ENCODE results near the gene VPS45. TPM values are rescaled to one million over a fixed set of nuclear protein-coding genes. Genes with fewer than 3 reads are reported as not detected.
"Not testable (repeated sequence)": the region's sequence is repeated elsewhere in the genome, so short reads cannot be mapped to it uniquely, and the experiment has no call there.

Gene VPS45
- total RNA-seq, 1 donor from 2014 or later: 11.3 TPM

DNA sequence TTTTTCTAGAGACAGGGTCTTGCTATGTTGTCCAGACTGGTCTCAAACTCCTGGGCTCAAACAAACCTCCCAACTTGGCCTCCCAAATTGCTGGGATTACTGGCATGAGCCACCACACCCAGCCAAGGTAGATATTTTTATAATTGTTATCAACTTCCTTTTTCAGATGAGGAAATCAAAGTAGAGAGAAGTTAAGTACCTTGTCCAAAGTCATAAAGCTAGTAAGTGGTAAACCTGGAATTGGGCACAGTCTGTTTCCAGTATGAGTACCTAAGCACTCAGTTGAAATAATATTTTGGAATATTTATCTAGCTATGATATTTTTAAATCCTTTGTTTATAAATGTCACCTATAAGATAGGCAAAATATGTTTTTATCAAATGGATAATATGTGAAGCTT, 59.9 kb downstream of the VPS45 start:
- TF ChIP-seq, protein P1, sequence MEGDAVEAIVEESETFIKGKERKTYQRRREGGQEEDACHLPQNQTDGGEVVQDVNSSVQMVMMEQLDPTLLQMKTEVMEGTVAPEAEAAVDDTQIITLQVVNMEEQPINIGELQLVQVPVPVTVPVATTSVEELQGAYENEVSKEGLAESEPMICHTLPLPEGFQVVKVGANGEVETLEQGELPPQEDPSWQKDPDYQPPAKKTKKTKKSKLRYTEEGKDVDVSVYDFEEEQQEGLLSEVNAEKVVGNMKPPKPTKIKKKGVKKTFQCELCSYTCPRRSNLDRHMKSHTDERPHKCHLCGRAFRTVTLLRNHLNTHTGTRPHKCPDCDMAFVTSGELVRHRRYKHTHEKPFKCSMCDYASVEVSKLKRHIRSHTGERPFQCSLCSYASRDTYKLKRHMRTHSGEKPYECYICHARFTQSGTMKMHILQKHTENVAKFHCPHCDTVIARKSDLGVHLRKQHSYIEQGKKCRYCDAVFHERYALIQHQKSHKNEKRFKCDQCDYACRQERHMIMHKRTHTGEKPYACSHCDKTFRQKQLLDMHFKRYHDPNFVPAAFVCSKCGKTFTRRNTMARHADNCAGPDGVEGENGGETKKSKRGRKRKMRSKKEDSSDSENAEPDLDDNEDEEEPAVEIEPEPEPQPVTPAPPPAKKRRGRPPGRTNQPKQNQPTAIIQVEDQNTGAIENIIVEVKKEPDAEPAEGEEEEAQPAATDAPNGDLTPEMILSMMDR (IDR thresholded peaks at IDR 0.05): no peak
- Histone ChIP-seq H3K27me3 (no peaks in the 10 kb centered on the region), H3K36me3 (no peaks in the 10 kb centered on the region), H3K27ac (no peak overlapping the region), H3K4me1 (no peaks in the 10 kb centered on the region), H3K9me3 (no peaks in the 10 kb centered on the region), H3K4me3 (no peak overlapping the region)
- intact Hi-C loops (cut with DNase I): no loop called here
- no peak for DNase-seq (ENCODE audit: low spot score in 2 of 2)

DNA sequence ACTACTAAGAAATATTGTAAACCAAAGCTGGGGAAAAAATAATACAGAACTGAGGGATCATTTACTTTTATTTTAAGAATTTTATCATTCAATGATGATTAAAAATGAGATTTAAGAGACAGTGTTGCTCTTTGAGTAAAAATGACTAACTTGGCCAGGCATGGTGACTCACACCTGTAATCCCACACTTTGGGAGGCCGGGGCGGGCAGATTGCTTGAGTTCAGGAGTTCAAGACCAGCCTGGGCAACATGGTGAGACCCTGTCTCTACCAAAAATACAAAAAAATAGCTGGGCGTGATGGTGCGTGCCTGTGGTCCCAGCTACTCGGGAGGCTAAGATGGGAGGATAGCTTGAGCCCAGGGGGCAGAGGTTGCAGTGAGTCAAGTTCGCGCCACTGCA, 60.3 kb downstream of the VPS45 start:
- TF ChIP-seq, protein P1 (IDR thresholded peaks at IDR 0.05): no peak
- intact Hi-C loops (cut with DNase I): no loop called here
- H3K27ac ChIP-seq: no peak overlapping the region
- no peak overlapping the region for H3K4me3 ChIP-seq
- no peaks in the 10 kb centered on the region for H3K9me3 ChIP-seq
- no peaks in the 10 kb centered on the region for H3K36me3 ChIP-seq
- H3K27me3 ChIP-seq: no peaks in the 10 kb centered on the region
- no peak for DNase-seq (ENCODE audit: low spot score in 2 of 2)
- no peaks in the 10 kb centered on the region for H3K4me1 ChIP-seq

DNA sequence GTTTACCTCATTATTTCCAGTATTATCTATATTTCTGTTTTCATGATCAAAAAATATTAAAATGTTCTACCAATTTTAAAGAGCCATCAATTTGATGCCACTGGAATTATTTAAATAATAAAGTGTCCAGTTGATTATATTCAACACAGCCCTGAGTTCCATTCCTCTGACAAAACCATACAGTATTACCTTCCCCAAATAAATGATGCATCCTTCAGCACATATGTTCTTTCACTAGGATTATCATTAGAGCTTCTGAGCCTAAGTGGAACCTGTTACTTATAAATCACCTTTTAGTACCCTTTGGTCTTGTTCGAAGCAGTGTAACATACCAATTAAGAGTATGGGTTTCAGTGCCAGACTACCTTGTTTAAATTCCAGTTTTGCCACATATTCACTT, 64.8 kb downstream of the VPS45 start:
- intact Hi-C loops (cut with DNase I): loop anchor here (5.0 kb wide), 1 partner anchor 40 kb away; no protein-coding TSS in a partner anchor
- H3K27me3 ChIP-seq: no peaks in the 10 kb centered on the region
- H3K4me3 ChIP-seq: no peak overlapping the region
- DNase-seq (ENCODE audit: low spot score in 2 of 2): no peak
- no peaks in the 10 kb centered on the region for H3K4me1 ChIP-seq
- TF ChIP-seq, protein P1 (IDR thresholded peaks at IDR 0.05): no peak
- no peaks in the 10 kb centered on the region for H3K9me3 ChIP-seq
- no peaks in the 10 kb centered on the region for H3K36me3 ChIP-seq
- no peak overlapping the region for H3K27ac ChIP-seq

DNA sequence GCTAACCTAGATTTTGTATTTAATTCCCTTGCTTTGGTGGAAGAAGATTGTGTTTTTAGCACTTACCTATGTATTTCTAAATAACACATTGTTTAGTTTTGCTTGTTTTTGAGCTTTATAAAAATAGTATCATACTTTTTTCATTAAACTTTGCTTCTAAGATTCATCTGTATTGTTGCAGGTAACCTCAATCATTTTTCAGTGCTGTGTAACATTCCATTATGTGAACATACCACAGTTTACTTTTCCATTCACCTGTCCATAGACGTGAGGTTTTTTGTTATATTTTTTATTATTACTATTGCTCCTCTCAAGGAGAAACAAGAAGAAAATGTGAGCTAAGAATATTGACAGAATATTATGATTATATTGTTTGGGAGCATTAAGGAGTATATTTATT, 67.0 kb downstream of the VPS45 start:
- no peak overlapping the region for H3K4me3 ChIP-seq
- intact Hi-C loops (cut with DNase I): loop anchor here (5.0 kb wide), 1 partner anchor 42 kb away; no protein-coding TSS in a partner anchor
- DNase-seq (ENCODE audit: low spot score in 2 of 2): no peak
- H3K27ac ChIP-seq: no peak overlapping the region
- no peaks in the 10 kb centered on the region for H3K27me3 ChIP-seq
- H3K36me3 ChIP-seq: no peaks in the 10 kb centered on the region
- TF ChIP-seq, protein P1 (IDR thresholded peaks at IDR 0.05): no peak
- no peaks in the 10 kb centered on the region for H3K4me1 ChIP-seq
- H3K9me3 ChIP-seq: no peaks in the 10 kb centered on the region

- H3K27ac ChIP-seq; H3K4me1 ChIP-seq; H3K36me3 ChIP-seq; DNase-seq (ENCODE audit: low spot score in 2 of 2); H3K4me3 ChIP-seq; H3K27me3 ChIP-seq; H3K9me3 ChIP-seq; intact Hi-C loops (cut with DNase I): not testable (repeated sequence)
Observed at GRCh38 chr1:150135400-150135799, 67.8 kb downstream of the VPS45 start.

GRCh38 chr1:150138044-150138443, 70.5 kb downstream of the VPS45 start:
- H3K27ac ChIP-seq: peak overlapping the region in 1 of 2 donors; percentile 13

More at GRCh38 chr1:150138044-150138443, 70.5 kb downstream of the VPS45 start:
- H3K4me3 ChIP-seq: no peak overlapping the region
- intact Hi-C loops (cut with DNase I): no loop called here
- DNase-seq (ENCODE audit: low spot score in 2 of 2): no peak
- no peaks in the 10 kb centered on the region for H3K27me3 ChIP-seq
- H3K36me3 ChIP-seq: no peaks in the 10 kb centered on the region
- no peaks in the 10 kb centered on the region for H3K9me3 ChIP-seq
- TF ChIP-seq, protein P1 (IDR thresholded peaks at IDR 0.05): no peak
- H3K4me1 ChIP-seq: no peaks in the 10 kb centered on the region
